GM19099 (cell line): ENCODE data around the gene RNF220.

Experiments used
- POLR2A ChIP-seq: IDR thresholded peaks from 3 replicates; pipeline ENCODE4 v1.6.1; 2011; ENCODE audit warnings: low read depth; ENCODE audit not compliant: insufficient read length; ENCODE audit errors: extremely low read depth

RNF220 gene

DNA sequence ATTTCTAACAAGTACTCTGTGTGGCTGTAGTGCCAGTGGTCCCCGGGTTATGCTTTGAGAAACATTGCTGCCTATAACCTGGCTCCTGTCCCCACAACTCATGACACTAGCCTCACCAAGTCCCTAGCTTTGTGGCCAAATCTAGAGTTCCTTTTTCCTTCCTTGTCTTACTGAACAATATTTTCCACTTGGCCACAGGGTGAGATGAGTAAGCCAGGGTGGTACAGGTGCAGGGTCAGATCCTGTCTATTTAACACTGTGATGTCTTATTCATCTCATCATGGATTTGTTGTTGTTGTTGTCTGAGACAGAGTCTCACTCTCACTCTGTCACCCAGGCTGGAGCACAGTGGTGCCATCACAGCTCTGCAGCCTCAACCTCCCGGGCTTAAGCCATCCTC, 288.1 kb downstream of the RNF220 start:
- no peak for TF ChIP-seq POLR2A

DNA sequence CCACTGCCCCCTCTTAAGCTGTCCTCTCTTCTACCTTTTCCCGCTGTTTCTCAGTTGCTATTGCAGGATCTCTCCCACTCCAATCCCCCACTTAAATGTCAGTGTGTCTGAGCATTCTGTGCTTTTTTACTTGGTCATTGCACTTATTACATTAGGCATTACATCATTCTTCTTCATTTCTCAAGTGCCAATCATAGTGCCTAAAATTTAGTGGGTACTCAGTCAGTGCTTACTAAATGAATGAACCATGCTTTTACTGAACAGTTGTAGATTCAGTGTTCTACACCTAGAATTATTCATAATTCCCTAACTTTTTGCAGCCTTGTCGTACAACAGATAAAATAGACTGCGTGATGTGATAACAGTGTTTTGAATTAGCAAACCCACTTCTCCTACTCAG, 288.8 kb downstream of the RNF220 start:
- TF ChIP-seq POLR2A = no peak

DNA sequence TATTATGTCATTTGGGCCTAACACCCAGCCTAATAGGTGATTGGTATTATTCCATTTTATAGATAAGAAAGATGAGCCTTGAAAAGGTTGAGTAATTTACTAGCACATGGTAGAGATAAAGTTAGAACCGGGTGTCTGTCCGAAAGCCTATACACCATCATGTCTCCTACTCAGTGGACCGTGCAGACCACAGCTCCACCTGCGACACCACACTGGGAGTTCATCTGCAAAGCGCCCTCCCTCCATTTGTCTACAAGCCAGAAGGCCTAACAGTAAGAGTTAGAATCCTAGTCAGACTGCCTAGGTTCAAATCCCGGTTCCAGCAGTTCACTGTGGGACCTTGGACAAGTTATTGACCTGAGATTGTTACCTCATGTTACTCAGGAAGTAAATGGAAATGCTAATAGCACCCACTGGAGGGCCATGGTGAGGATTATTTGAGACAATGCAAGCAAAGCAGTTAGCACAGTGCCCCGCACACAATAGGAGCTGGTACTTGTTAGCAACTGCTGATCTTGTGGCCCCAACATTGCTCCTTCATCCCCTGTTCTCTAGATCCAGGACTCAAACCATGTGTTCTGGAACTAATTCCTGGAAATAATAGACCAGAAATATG, 289.9 kb downstream of the RNF220 start:
- TF ChIP-seq POLR2A = no peak

DNA sequence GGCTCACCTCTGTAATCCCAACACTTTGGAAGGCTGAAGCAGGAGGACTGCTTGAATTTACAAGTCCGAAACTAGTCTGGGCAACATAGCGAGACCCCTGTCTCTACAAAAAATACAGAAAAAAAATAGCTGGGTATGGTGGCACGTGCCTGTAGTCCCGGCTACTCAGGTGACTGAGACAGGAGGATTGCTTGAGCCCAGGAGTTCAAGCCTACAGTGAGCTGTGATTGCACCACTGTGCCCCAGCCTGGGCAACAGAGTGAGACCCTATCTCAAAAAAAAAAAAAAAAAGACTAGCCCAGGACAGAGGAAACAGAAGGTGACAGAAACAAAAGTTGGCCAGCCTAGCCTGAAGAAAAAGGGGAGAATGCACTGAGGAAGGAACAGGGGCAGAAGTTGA, 290.6 kb downstream of the RNF220 start:
- TF ChIP-seq POLR2A = no peak

DNA sequence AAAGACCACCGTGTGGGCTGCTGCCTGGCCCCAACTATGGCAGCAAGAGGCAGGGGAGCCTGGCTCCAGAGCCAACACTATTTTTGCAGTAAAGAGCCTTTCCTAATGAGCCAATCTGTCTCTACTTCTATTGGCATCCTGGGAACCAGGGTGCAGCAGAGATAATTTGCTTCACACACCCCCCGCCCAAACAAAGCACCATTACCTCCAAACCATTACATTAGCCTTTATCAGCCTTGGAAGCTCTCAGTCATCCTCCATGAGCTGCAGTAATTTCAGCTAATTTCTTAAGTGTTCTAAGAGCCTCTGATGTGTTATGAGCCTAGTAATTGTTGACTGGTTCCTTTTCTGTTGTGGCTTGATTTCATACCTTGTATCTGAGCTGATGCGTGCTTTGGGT, 291.0 kb downstream of the RNF220 start:
- no peak for TF ChIP-seq POLR2A

DNA sequence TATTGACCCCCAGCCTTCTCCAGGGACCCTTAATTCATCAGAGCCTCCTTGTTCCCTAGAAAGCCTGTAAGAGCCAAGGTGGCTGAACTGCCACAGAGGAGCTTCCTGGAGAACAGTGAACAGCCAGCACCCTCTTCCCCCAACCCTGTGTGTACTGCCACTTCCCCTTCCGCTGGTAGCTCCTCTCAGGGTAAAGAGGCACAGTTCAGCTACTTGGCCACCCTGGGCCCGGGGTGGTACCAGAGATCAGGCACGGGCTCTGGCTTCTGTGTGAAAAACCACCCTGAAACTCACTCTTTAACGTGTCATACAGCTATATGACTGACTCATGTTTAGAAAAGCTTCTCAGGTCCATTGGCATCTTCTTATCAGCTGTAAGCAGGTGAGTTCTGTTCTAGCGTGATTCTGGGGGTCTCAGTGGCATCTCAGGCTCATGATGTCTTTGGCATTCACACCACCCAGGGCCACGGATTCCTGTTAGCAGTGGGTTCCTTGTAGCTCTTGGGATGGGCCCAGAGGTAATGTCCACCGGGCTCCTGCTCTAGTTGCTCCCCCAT, 291.8 kb downstream of the RNF220 start:
- no peak for TF ChIP-seq POLR2A

DNA sequence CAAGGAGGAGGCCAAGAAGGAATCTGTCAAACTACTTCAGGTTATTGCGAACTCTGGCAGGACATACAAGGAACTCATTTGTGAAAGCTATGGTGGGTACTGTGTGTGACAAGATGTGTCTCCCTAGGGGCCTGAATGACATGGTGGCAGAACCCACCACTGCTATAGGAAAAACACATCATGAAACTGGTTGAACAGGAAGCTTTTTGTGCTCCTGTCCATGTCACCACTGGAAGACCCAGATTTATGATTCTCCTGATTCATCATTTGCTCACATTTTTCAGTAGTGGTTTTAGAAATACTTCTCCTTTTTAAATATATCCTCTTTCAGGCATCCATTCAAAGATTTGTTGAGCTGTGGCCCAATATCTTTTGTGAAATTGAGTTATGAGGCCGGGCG, 293.1 kb downstream of the RNF220 start:
- TF ChIP-seq POLR2A = no peak

DNA sequence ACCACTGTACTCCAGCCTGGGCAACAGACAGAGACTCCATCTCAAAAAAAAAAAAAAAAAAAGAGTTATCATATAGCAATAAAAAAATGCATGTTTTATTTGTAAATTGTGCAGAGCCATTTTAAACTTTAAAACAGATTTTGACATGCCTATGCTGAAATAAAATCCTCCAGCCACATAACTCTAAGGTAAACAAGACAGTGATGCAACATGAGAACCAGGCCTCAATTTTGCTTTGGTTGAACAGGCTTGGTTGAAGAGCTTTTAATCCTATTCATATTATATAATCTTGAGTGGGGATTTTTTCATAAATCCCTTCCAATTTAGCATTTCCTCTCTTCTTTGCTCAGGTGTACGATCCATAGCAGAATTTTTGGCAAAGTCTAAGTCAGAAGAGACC, 295.5 kb downstream of the RNF220 start:
- no peak for TF ChIP-seq POLR2A

DNA sequence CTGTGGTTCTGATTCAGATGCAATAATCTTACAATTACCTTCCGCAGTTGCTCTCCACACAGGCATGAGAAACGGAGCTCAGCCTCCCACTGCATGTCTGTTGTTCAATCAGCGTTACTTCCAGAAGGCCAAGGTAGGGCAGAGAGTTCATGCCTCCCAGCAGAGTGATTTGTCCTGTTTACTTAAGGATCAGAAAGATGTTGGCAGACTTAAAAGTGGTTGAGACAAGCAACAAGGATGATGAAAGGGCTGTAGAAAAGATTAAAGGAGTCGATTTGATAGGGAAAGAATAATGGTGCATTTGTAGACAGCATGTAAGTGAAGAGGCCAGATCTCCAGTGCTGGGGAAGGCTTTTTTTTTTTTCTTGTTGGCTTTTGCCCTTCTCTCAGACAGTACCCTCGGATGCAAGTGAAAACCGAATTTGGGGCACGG, 296.1 kb downstream of the RNF220 start:
- TF ChIP-seq POLR2A = no peak
